NCI-H748 treated with DMSO at 0.1 percent for 48 hours (cell line): ENCODE results near the gene RILPL1.
"Not testable (repeated sequence)": the region's sequence is repeated elsewhere in the genome, so short reads cannot be mapped to it uniquely, and the experiment has no call there.

Source experiments
- DNase-seq: peaks from one replicate; lab custom pipeline; 2025; lab: John Stamatoyannopoulos, UW

Gene RILPL1

DNA sequence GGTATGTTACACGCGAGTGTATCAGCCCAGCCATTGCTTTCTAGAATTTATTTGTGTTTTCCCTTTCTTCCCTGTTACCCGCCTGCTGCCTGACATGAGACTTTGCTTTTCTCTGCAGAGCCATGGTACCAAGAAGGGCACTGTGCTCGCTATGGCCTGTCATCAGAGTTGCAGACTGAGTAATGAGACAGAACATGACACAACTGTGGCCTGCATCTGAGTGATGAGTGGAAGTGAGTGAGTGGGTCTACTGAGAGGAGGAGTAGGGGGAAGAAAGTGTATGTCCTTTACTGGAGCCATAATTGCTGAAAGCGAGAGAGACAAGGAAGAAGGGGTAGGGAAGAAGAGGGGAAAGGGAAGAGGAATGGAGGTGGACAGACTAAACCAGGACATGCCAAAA, 2.9 kb downstream of the RILPL1 start:
- no peak for DNase-seq

DNA sequence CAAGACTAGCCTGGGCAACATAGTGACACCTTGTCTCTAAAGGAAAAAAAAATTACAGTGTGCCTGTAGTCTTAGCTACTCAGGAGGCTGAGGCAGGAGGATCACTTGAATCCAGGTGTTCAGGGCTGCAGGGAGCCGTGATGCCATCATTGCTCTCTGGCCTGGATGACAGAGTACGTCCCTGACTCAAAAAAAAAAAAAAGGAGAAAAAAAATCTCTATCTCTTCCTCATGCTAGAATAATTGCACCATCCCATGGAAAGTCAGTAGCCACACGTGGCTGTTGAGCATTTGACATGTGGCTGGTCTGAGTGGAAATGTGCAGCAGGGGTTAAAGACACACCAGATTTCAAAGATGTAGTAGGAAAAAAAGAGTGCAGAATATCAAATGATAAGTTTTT, 3.8 kb downstream of the RILPL1 start:
- DNase-seq, result no peak

DNA sequence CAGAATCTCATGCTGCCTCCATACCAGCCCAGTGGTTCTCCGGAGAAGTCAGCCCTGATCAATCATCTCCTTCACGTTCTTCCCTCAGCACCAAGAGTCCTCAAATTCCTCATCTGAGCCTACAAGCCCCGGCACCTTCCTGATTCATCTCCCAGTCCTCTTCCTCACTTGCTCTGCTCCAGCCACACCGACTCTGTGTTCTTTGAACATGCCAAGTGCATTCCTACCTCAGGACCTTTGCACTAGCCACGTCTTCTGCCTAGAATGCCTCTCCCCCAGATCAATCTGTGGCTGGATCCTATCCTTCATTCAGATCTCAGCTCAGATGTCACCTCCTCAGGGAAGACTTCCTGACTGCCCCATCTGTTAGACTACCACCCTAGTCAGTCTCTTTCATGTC, 4.7 kb downstream of the RILPL1 start:
- DNase-seq, result no peak

DNA sequence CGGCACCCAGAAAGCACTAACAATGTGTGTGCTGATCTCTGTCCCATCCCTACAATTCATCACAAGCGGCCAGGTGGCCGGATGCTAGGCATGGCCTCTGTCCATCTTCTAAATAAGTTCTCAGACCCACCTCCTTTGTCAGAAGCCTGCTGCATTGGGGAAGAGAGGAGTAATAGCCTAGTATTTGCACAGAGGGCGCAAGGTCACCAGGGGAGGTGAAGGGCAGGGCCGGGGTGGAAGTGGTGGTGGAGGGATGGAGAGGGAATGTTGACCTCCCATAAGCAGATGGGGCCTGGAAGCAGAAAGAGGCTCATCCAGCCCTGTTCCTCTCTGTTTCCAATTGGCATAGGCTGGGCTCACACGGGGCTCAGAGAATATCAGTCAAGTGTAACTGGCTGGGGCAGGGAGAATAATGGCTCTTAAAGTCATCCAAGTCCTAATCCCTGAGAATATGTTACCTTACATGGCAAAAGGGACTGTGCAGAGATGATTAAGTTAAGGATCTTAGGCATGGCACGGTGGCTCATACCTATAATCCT, 6.9 kb downstream of the RILPL1 start:
- DNase-seq, result no peak

DNA sequence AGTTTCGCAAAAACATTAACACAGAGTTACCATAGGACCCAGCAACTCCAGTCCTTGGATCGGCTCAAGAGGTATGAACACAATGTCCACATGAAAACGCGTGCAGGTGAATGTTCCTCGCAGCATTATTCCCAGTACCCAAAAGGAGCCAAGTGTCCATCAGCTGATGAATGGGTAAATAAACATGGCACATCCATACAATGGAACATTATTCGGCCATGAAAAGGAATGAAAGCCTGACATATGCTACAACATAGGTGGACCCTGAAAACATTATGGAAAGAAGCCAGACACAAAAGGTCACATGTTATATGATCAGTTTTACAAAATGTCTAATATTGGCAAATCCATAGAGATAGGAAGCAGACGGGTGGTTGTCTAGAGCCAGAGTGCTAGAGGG, 9.1 kb downstream of the RILPL1 start:
- no peak for DNase-seq

DNA sequence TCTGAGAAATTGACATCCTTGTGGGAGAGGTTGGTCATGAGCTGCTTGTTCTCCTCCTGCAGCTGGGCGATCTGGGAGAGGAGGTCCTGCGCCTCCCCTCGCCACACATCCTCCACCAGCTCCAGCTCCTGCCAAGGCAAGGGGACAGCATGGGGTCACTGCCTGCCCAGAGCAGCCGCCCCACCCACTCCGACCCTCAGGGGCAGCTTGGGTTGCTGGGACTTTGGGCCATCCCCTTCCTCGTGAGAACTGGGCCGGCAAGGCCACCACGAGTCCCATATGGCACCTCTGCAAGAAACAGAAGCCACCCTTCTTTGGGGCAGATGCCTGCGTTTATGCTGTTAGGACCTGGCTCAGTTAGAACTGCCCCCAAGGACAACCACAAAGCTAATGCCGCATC, 10.0 kb downstream of the RILPL1 start:
- no peak for DNase-seq

DNA sequence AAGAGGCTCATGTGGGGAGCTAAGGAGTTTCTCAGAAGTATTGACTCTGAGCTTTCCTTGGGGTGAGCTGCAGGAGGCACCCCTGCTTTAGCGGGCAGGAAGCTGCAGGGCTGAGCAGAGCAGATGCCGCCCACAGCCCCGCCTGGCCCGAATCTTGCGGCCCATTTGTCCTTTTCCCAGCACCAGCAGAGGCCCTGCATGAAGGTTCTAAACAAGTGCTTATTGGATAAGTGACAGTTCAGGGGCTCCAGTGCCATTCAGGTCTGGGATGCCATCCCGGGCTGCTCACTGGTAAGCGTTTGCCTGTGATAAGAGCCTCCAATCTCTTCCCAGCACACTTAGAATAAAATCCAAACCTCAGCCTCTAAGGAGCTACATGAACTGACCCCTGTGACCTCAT, 11.4 kb downstream of the RILPL1 start:
- DNase-seq, result no peak

DNA sequence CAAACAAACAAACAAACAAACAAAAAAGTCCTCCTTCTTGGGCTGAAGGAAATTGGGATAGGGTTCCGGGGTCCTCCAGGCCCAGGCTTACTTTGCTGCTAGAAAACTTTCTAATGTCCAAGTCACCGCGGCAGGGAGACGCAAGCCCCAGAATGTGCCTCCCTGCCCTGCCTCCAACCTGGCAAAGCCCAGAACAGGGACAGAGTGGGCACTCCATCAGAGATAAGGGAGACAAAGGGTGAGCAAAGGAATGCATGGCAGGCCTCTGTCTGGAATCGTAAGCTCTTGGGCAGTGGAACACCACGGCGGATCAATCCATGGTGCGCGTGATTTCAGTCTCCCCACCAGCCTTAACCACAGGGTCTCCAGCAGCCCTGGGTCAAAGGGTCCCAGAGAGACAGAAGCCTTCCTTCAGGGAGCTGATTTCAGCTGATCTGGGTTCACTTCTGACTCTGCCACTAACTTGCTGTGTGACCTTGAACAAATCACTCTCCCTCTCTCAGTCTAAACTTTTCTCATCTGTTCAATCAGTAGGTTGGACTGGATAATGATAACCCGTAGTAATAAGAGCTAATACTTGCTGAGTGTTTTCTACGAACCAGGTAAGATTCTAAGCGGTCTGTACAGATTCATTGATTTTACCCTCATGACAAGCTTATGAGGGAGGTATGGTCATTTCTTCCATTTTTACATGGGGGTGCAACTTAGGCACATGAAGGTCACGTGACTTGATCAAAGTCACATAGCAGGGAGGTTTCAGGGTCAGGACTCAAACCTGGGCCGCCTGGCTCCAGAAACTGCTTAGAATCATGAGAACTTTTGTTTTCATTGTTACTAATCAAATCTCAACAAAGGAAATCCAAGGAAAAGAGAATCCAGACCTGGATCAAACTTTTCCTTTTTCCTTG, 12.7 kb downstream of the RILPL1 start:
- no peak for DNase-seq

DNA sequence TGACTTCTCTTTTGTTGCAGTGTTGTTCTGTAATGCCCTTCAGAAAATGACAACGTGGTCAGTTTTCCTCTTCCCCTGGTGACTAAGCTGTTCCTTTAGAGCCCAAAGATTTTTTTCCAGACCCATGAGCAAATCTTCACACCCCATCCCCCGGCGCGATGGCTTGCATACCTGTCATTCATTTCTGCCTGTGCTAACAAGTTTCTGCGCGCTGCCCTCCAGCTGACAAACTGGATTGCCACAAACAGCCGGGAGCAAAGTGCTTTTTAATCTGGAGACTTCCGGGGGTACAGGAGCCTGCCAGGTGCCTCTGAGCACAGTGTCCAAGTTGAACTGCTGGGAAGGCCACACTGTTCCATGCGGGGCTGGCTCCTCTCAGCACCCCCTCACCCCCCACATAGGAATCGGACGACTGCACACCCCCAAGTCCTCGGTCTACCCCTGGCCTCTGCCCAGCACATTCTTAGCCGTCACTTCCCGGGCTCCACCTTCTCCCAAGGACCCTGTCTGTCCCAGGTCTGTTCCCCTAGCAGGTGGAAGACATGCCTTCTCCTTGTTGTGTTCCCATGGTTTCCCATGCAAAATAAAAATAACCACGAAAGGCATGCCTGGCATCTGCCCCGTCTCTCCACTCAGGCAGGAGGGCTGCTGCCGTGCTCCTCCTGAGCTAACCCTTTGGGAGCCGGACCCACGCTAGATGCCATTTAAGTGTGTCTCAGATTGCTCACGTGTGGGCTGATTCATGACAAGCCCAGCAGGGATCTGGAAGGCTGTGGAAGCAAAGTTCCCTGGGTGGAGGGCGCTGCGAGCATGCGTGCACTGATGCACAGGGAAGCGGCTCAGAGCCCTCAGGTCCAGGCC, 14.1 kb downstream of the RILPL1 start:
- no peak for DNase-seq

DNA sequence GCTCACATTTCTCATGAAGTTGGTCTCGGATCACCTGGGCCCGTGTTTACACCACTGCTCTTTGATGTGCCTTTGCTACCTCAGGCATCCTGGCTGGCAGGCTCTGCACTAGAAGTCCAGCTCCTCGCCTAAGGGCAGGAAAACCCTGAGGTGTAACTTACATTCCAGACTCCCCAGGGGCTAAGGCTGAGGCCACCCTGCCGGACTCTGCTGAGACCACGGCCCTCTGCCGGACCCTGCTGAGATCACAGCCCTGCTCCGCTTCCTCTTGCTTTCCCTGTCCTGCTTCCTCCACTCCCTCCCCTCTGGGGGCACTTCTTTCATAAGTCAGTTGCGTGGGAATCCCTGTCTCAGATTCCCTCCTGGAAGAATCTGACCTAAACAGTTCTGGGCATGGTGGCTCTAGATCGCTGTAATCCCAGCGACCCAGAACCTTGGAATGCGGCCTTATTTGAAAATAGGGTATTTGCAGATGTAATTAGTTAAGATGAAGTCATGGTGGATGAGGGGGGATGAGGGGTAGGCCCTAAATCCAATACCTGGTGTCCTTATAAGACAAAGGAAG, 17.2 kb downstream of the RILPL1 start:
- DNase-seq, result no peak

DNA sequence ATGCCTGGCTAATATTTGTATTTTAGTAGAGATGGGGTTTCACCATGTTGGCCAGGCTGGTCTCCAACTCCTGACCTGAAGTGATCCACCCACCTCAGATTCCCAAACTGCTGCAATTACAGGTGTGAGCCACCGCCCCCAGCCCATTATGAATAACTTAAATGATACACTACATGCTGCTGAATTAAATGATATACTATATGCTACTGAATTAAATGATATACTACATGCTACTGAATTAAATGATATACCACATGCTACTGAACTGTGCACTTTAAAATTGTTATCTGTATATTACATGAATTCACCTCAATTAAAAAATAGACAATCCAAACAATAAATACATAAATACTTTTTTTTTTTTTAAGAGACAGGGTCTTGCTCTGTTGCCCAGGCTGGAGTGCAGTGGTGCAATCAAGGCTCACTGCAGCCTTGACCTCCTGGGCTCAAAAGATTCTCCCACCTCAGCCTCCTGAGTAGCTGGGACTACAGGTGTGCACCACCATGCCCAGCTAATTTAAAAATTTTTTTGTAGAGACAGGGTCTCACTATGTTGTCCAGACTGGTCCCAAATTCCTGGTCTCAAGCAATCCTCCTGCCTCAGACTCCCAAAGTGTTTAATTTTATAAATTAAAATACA, 18.8 kb downstream of the RILPL1 start:
- DNase-seq, result not testable (repeated sequence)

DNA sequence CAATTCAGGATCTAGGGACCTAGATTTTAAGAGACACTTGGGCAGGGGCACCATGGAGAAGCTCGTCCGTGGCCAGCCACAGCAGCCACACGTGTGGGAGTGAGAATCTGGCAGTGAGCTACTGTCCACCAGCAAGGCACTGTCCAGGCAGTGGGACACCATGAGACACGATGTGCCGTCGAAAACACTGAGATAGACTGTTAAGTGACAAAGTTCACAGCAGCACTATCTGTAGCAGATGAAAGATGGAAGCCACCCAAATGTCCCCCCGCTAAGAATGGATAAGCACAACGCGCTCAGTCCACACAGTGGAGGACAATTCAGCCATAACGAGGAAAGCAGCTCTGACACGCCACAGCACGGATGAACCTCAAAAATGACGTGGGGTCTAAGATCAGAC, 19.7 kb downstream of the RILPL1 start:
- DNase-seq, result no peak

DNA sequence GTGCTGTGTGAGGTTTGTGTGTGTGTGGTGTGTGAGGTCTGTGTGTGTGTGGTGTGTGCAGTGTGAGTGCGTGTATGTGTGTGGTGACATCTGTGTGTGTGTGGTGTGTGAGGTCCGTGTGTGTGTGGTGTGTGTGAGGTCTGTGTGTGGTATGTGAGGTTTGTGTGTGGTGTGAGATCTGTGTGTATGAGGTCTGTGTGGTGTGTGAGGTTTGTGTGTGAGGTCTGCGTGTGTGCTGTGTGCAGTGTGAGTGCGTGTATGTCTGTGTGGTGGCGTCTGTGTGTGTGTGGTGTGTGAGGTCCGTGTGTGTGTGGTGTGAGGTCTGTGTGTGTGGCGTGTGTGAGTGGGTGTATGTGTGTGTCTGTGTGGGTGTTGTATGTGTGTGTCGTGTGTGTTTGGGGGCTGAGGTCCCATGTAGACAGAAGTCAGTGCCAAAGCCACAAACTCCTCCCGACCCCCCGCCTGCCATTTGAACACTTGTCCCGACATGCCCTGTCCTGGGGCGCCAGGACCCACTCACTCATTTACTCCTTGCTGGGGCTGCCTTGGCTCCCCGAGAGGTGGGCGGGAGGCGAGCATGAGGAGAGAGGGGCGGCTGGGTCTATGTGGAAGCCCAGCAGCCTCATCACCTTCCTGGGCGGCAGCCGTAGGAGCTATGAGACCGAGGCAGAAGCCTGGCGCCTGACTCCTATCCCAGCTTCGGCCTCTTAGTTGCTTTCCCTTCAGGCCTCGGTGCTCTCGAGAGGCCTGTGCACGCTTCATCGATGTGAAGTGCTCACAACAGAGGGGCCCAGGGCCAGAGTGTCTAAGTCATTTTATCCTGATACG, 20.5 kb downstream of the RILPL1 start:
- no peak for DNase-seq

DNA sequence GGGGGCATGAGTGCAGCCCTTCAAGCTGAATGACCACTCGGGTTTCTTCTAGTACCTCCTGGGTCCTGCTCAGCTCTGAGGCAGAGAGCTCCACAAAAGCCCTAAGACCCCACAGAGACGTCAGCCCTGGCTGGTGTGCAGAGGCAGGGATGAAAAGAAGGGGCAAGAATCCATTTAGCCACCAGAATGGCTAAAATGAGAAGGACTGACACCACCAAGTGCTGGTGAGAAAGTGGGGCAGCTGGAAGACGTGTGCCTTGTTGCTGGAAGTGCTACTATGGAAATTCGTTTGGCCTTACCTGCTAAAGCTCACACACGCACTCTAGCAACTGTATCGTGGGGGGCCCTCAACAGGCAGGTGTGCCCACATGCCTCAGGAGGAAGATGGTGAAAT, 26.7 kb downstream of the RILPL1 start:
- no peak for DNase-seq

DNA sequence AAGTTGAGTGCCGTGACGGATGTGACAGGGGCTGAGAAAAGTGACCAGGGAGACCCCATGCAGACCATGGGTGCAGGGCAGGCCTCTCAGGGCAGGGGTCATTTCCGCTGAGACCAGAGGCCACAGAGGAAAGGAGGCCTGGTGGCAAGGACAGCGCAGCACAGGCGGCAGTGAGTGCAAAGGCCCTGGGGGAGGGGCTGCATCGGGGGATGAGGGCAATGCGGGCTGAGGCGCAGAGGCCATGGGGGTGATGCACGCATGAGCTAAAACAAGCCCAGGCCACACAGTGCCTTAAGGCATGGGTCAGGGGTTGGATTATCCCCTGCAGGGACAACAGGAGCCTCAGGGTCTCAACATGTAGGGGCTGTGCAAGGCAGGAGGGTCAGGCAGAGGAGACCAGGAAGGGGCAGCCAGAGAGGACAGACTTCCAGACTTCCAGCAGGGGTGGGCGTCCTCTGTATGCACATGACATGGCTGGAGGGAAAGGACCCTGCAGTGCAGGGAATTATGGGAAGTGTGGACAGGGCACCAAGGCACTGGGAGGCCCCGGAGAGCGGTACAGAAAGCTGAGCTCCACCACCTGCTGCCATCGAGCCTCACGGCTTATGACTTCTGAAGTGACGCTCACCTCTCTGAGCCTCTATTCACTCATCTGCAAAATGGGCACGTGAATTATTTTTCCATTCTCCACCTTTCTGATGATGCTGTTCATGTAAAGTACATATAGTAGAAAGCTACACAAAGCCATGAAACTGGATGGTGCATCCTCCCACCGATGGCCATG, 27.3 kb downstream of the RILPL1 start:
- no peak for DNase-seq

DNA sequence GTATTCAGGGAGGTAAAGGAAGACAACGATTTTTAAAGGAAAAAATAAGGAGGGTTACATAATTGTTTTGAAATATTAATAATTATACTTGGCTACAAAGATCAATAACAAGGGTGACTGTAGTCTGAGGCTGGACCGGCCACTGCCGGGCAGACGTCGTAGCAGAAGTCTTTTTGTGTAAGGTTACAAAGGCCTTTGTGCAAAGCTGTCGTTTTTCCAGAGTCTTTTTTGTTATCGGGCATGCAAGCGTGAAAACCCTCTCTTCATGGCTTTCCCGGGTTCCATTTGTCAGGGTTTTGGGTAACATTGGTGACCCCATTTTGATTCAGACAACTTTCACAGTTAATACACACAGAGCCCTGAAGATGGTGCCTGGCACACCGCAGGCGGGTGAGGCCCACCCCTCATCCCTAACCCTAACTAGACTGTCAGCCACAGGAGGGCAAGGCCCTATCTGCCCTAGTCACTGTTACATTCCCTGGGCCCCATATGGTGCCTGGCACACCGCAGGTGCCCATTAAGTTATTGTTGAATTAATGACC, 31.3 kb downstream of the RILPL1 start:
- DNase-seq, result no peak

DNA sequence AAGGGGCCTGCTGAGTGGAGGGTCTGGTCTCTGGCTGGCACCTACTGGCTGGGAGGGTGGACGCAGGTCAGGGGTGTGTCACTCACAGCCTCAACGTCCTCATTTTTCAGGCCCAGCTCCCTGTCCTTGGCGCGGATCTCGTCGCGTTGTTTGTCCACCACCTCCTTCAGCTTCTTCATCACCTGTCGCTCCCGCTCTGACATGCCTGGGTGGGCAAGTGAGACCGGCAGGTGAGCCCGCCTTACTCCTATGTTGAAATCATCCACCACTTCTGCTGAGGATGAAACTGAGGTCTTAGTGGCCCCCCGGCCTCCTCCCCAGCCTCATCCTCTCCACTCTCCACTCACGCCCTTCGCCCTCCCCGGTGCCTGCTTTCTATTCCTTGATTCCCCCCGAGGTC, 34.2 kb downstream of the RILPL1 start:
- DNase-seq, result no peak

DNA sequence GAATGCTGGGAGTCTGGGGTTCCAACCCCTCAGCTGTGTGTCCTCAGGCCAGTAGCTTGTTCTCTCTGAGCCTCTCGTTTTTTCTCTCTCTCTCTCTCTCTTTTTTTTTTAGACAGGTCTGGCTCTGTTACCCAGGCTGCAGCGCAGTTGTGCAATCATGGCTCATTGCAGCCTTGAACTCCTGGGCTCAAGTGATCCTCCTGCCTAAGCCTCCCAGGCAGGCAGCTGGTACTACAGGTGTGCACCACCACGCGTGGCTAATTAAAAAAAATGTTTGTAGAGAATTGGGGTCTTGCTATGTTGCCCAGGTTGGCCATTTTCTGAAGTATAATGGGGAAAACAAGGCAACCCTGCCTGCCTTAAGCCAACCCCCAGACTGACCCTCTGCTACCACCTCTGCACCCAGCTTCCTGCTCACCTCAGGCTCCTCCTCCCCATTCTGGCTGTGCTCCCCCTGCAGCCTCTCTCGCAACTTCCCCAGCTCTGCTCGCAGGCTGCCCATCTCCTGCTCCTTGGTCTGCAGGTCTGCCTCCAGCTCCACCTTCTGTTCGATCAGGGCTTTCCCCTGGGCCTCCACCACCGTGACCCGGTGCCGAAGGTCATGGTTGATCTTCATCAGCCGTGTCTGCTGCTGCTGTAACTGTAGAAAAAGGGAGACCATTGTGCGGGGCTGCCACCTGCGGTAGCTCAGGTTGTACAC, 35.2 kb downstream of the RILPL1 start:
- DNase-seq, result no peak

DNA sequence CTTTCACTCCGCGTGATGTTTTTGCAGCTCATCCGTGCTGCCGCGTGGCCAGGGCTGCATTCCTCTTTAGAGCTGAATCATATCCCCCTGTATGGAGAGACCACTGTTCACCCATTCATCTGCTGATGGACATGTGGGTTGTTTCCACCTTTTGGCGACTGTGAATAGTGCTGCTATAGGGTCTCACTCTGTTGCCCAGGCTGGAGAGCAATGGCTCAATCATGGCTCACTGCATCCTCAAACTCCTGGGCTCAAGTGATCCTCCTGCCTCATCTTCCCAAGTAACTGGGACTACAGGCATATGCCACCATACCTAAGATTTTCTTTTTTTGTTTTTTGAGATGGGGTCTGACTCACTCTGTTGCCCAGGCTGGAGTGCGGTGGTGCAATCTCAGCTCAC, 36.5 kb downstream of the RILPL1 start:
- no peak for DNase-seq
